SK-N-SH (cell line): ENCODE results near the gene RAB3C. TPM values are rescaled to one million over a fixed set of nuclear protein-coding genes. Genes with fewer than 3 reads are reported as not detected.
A peak's percentile ranks its signal among the peaks of the same experiment; 100 is the strongest.

Experiments
- CTCF ChIA-PET: fragments of 300-600, 350-600 bp; formaldehyde crosslinking; extraction: SDS; loops from one replicate; lab custom pipeline; 2021; lab: Yijun Ruan, JAX
- POLR2A ChIA-PET: fragments of 350-600 bp; sonication (Branson Sonifier 250); formaldehyde crosslinking; extraction: SDS; loops from one replicate; lab custom pipeline; 2020; ENCODE audit warnings: antibody characterized with exemption, inconsistent platforms; lab: Yijun Ruan, JAX
- DNase-seq: peaks from one replicate; pipeline ENCODE4 v3.0.0; 2012
- H2AFZ ChIP-seq: fragments of 200-600 bp; sonication (generic); 2 replicates; pipeline ENCODE4 v1.8.1; 2016; ENCODE audit warnings: antibody characterized with exemption, mild to moderate bottlenecking, low read depth
- H3F3A ChIP-seq: fragments of 200-600 bp; sonication (generic); replicated peaks from 2 replicates; pipeline ENCODE3; 2016; ENCODE audit warnings: antibody characterized with exemption, mild to moderate bottlenecking; ENCODE audit not compliant: insufficient read depth
- H3K27ac ChIP-seq, 2 experiments: fragments of 200-500 bp in 1 of 2; fragments of 200-600 bp in 1 of 2; sonication (Bioruptor generic) in 1 of 2; sonication (generic), shearing (Covaris generic) in 1 of 2; 2 replicates each; pipeline versions ENCODE4 v1.5.1 to v1.6.1; 2014 to 2016; ENCODE audit warnings: low read depth in 2 of 2, inconsistent platforms in 1 of 2, low read length in 1 of 2, mild to moderate bottlenecking in 1 of 2, mixed read lengths in 1 of 2
- H3K27me3 ChIP-seq: fragments of 200-600 bp; sonication (generic), shearing (Covaris generic); 2 replicates; pipeline ENCODE4 v1.6.1; 2016; ENCODE audit warnings: mixed run types; ENCODE audit not compliant: insufficient read depth
- H3K36me3 ChIP-seq, 2 experiments: fragments of 200-500 bp in 1 of 2; fragments of 200-600 bp in 1 of 2; sonication (Bioruptor generic) in 1 of 2; sonication (generic) in 1 of 2; replicated peaks in 1 of 2; 2 replicates each; pipeline versions ENCODE3 to v1.5.1; 2014 to 2016; ENCODE audit warnings: low read length in 1 of 2, mild to moderate bottlenecking in 1 of 2; ENCODE audit not compliant: insufficient read depth in 2 of 2, control insufficient read depth in 1 of 2
- H3K4me1 ChIP-seq, 2 experiments: fragments of 200-500 bp in 1 of 2; fragments of 200-600 bp in 1 of 2; sonication (Bioruptor generic) in 1 of 2; sonication (generic), shearing (Covaris generic) in 1 of 2; 2 replicates each; pipeline versions ENCODE4 v1.5.1 to v1.6.1; 2014 to 2016; ENCODE audit warnings: low read depth in 1 of 2, low read length in 1 of 2, mixed run types in 1 of 2; ENCODE audit not compliant: insufficient read depth in 2 of 2, control insufficient read depth in 1 of 2
- H3K4me2 ChIP-seq: fragments of 200-600 bp; sonication (generic), shearing (Covaris generic); 2 replicates; pipeline ENCODE4 v1.6.1; 2017; ENCODE audit warnings: mixed run types
- H3K4me3 ChIP-seq, 2 experiments: fragments of 200-500 bp in 1 of 2; fragments of 200-600 bp in 1 of 2; sonication (Bioruptor generic) in 1 of 2; sonication (generic), shearing (Covaris generic) in 1 of 2; 2 replicates each; pipeline versions ENCODE4 v1.5.1 to v1.8.1; 2014 to 2016; ENCODE audit warnings: low read depth in 2 of 2, inconsistent platforms in 1 of 2, low read length in 1 of 2, mild to moderate bottlenecking in 1 of 2, mixed read lengths in 1 of 2, moderate library complexity in 1 of 2
- H3K79me2 ChIP-seq: fragments of 200-600 bp; sonication (generic); 2 replicates; pipeline ENCODE4 v1.8.1; 2017; ENCODE audit warnings: mild to moderate bottlenecking; ENCODE audit not compliant: insufficient read depth
- H3K9ac ChIP-seq: fragments of 200-600 bp; sonication (generic); 2 replicates; pipeline ENCODE4 v1.6.1; 2017; ENCODE audit warnings: mixed run types
- H3K9me2 ChIP-seq: fragments of 200-600 bp; sonication (generic); 2 replicates; pipeline ENCODE4 v1.6.1; 2017; ENCODE audit warnings: mixed run types
- H3K9me3 ChIP-seq: fragments of 200-600 bp; sonication (generic); 2 replicates; pipeline ENCODE4 v1.6.1; 2017; ENCODE audit warnings: mixed run types, mild to moderate bottlenecking, moderate library complexity
- H4K20me1 ChIP-seq: fragments of 200-600 bp; sonication (generic); 2 replicates; pipeline ENCODE4 v1.6.1; 2017; ENCODE audit warnings: mild to moderate bottlenecking, mixed run types; ENCODE audit not compliant: insufficient read depth
- CHD2 ChIP-seq: fragments of 150-350 bp; IDR thresholded peaks from 2 replicates; pipeline ENCODE4 v1.6.1; 2018; ENCODE audit warnings: low read length; ENCODE audit not compliant: partially characterized antibody
- FOSL2 ChIP-seq: IDR thresholded peaks from 2 replicates; pipeline ENCODE4 v1.4.0; 2012; ENCODE audit warnings: low read depth, mild to moderate bottlenecking, moderate library complexity, borderline replicate concordance
- GATA2 ChIP-seq: sonication (generic); formaldehyde crosslinking; IDR thresholded peaks from 2 replicates; pipeline ENCODE4 v1.5.0; 2020; ENCODE audit warnings: mild to moderate bottlenecking, missing genetic modification reagents
- MXI1 ChIP-seq: IDR thresholded peaks from 2 replicates; pipeline ENCODE4 v1.6.1; 2012; ENCODE audit warnings: mild to moderate bottlenecking, low read depth, low read length, improper control_type of control experiment
- RAD21 ChIP-seq: IDR thresholded peaks from 2 replicates; pipeline ENCODE4 v1.6.1; 2012; ENCODE audit warnings: mild to moderate bottlenecking, low read length
- REST ChIP-seq: IDR thresholded peaks from 2 replicates; pipeline ENCODE4 v1.6.1; 2012; ENCODE audit warnings: mild to moderate bottlenecking, low read depth, low read length, moderate library complexity
- RFX5 ChIP-seq: IDR thresholded peaks from 2 replicates; pipeline ENCODE4 v1.6.1; 2012; ENCODE audit warnings: mild to moderate bottlenecking, improper control_type of control experiment, low read length
- TCF12 ChIP-seq: IDR thresholded peaks from 2 replicates; pipeline ENCODE4 v1.4.0; 2012
- WGBS: methylation state at CpG from one replicate; pipeline ENCODE4 v1.1.6; 2017; ENCODE audit warnings: low lambda C conversion rate; 5-methylcytosine and 5-hydroxymethylcytosine counted together
- polyA plus RNA-seq, 3 experiments: library from polyadenylated mRNA; depleted of rRNA; stranded (reverse); fragments of >200 nt; gene quantifications; 2 replicates each; pipeline ENCODE4 v1.2.3, GENCODE V29; 2012

Gene RAB3C
- polyA plus RNA-seq, 1 of the 3 experiments (the other 2 are of a cell fraction): 0.03 TPM

- Histone ChIP-seq H3K79me2 (no peaks in the 10 kb centered on the region), H3K36me3 (no peaks in the 10 kb centered on the region), H3K9ac (no peak overlapping the region), H3K9me2 (no peaks in the 10 kb centered on the region), H3K9me3 (no peaks in the 10 kb centered on the region), H4K20me1 (no peaks in the 10 kb centered on the region), H2AFZ (peak overlapping the region; percentile 94), H3K4me3 (peak overlapping the region; percentile 60 to 70), H3K27me3 (0 out of 2 replicates have a peak, but pooled peaks cover 6% of the 10 kb centered on the region), H3K27ac (peak overlapping the region in 1 of 2 experiments; percentile 86; a peak in 2 of 4 replicates), H3F3A (no peaks in the 10 kb centered on the region), H3K4me1 (peaks cover 0 to 3% of the 10 kb centered on the region in 2 experiments; a peak in 2 of 4 replicates), H3K4me2 (peak overlapping the region; percentile 89)
- peak; percentile 35; the same call in 1 of the 2 replicates for TF ChIP-seq MXI1
- 0 out of 2 replicates have a peak, but pooled peaks have one; percentile 17 for TF ChIP-seq GATA2 (CRISPR knock-in tag)
- TF ChIP-seq CHD2: peak; percentile 18
- no peak; the same call in 1 of the 2 replicates for TF ChIP-seq RAD21
- ChIA-PET CTCF (interaction anchor here (0.7 to 3.0 kb wide), 5 partner anchors 42 to 268 kb away, joined by 3 to 10 read pairs (median 4); no protein-coding TSS in a partner anchor), POLR2A (interaction anchor here (0.5 to 2.0 kb wide), 7 partner anchors 47 to 1163 kb away, joined by 3 to 17 read pairs (median 3); no protein-coding TSS in a partner anchor)
- WGBS: 1% methylated on average over 23 of the region's 38 CpGs
- peak; percentile 65 for DNase-seq
These were observed 664 bp upstream of the RAB3C start for GRCh38 chr5:58582019-58582802.

DNA sequence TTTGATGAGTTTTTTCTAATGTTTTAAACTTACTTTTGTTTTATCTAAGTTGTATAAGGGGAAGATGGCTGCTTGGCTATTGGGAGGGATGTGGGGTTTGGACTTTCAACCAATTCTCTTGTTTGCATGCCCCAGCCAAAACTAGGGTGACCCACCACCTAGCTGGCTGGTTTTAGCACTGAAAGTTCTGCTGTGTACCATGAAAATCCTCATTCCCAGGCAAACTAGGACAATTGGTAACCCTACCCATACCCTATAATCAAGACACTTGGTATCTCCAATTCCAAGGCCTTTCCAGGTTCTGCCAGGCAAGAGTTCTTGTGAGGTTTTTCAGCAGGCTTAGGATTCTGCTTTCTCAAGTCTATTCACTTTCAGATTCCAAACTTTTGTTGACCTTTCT, 13.1 kb downstream of the RAB3C start:
- no peak overlapping the region for H2AFZ ChIP-seq
- no peaks in the 10 kb centered on the region for H3K79me2 ChIP-seq
- DNase-seq: no peak
- no peaks in the 10 kb centered on the region for H3F3A ChIP-seq
- no peaks in the 10 kb centered on the region for H4K20me1 ChIP-seq
- H3K27me3 ChIP-seq: no peaks in the 10 kb centered on the region
- H3K27ac ChIP-seq: no peak overlapping the region
- H3K9me3 ChIP-seq: no peaks in the 10 kb centered on the region
- H3K4me2 ChIP-seq: no peak overlapping the region
- CTCF ChIA-PET: no interaction called here
- H3K4me3 ChIP-seq: no peak overlapping the region
- POLR2A ChIA-PET: no interaction called here
- H3K9me2 ChIP-seq: no peaks in the 10 kb centered on the region
- TF ChIP-seq REST (no peak), RFX5 (no peak), FOSL2 (no peak), TCF12 (no peak)
- H3K4me1 ChIP-seq: no peaks in the 10 kb centered on the region
- H3K9ac ChIP-seq: no peak overlapping the region
- no peaks in the 10 kb centered on the region for H3K36me3 ChIP-seq
